Brain microvascular endothelial cell (primary cell): ENCODE results near the gene TNIP1.

Source experiments
- DNase-seq: peaks from one replicate; pipeline ENCODE4 v3.0.0-alpha.2; 2020
- H3K27ac ChIP-seq: fragments of 250-450 bp; sonication (Bioruptor Pico); 2 replicates; pipeline ENCODE4 v1.5.1; 2020; ENCODE audit warnings: mild to moderate bottlenecking, moderate library complexity
- H3K27me3 ChIP-seq: fragments of 250-450 bp; sonication (Bioruptor Pico); replicated peaks from 2 replicates; pipeline ENCODE4 v1.5.1; 2020; ENCODE audit warnings: mild to moderate bottlenecking
- H3K36me3 ChIP-seq: fragments of 250-450 bp; sonication (Bioruptor Pico); replicated peaks from 2 replicates; pipeline ENCODE4 v1.5.1; 2020; ENCODE audit warnings: mild to moderate bottlenecking
- H3K4me3 ChIP-seq: 2 replicates; pipeline ENCODE4 v1.5.1; 2011; ENCODE audit warnings: low read depth, mild to moderate bottlenecking, control low read depth, low read length, moderate library complexity
- CTCF ChIP-seq: IDR thresholded peaks from 2 replicates; pipeline ENCODE4 v1.5.1; 2011; ENCODE audit warnings: low read depth, mild to moderate bottlenecking, moderate library complexity, low read length, control low read depth, inconsistent platforms; ENCODE audit errors: missing control alignments
- in situ Hi-C: cut with HindIII; loops from 2 replicates; pipeline ENCODE4 v1.10.0; 2017; ENCODE audit warnings: low sequenced_read_pairs, low pct_ligation_motif_present

Gene TNIP1

DNA sequence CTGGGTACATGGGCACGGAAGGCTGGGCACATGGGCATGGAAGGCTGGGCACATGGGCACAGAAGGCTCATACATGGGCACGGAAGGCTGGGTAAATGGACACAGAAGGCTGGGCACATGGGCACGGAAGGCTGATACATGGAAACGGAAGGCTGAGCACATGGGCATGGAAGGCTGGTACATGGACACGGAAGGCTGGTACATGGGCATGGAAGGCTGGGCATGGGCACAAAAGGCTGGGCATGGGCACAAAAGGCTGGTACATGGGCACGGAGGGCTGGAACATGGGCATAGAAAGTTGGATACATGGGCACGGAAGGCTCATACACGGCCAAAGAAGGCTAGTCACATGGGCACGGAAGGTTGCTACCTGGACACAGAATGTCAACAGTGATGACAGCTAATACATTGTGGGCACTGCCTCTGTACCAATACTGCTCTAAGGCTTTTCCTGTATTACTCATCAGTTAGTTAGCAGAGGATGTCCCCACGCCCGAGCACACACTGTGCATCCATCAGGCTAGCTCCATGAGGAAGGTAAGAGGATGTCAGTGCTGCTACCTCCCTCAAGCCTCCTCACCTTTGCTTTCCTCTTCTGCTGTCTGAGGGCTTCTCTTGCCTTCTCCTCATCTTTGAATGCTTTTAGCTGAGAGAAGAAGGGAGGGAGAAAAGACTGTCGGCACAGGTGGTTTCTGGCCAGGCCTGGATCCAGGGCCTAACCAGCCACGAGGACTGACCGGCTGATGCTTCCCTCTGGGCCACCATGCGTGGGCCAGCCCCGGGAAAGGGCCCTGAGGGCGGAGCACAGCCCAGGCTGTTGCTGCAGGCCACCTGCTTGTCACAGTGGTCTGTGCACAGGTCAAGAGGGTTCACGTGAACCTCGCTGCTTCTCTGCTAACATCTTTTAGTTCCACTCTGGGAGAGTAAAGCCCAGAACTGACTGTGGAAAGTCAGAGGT, 46.1 kb downstream of the TNIP1 start:
- H3K27me3 ChIP-seq: no peaks in the 10 kb centered on the region
- H3K27ac ChIP-seq: no peak overlapping the region
- H3K36me3 ChIP-seq: peaks cover 82% of the 10 kb centered on the region
- no peak for DNase-seq
- no peak for TF ChIP-seq CTCF
- no peak overlapping the region for H3K4me3 ChIP-seq
- in situ Hi-C loops: no loop called here

- no peaks in the 10 kb centered on the region for H3K27me3 ChIP-seq
- in situ Hi-C loops: no loop called here
Observed at GRCh38 chr5:151033217-151033934, 47.5 kb downstream of the TNIP1 start.

GRCh38 chr5:151031554-151031953, 49.3 kb downstream of the TNIP1 start:
- Histone ChIP-seq H3K36me3 (peaks cover 66% of the 10 kb centered on the region), H3K27me3 (no peaks in the 10 kb centered on the region), H3K4me3 (no peak overlapping the region), H3K27ac (no peak overlapping the region)
- no peak for TF ChIP-seq CTCF
- DNase-seq: no peak
- in situ Hi-C loops: no loop called here

More at GRCh38 chr5:151033217-151033934, 47.5 kb downstream of the TNIP1 start:
- TF ChIP-seq CTCF: no peak
- peaks cover 80% of the 10 kb centered on the region for H3K36me3 ChIP-seq
- no peak for DNase-seq
- H3K4me3 ChIP-seq: no peak overlapping the region
- no peak overlapping the region for H3K27ac ChIP-seq

DNA sequence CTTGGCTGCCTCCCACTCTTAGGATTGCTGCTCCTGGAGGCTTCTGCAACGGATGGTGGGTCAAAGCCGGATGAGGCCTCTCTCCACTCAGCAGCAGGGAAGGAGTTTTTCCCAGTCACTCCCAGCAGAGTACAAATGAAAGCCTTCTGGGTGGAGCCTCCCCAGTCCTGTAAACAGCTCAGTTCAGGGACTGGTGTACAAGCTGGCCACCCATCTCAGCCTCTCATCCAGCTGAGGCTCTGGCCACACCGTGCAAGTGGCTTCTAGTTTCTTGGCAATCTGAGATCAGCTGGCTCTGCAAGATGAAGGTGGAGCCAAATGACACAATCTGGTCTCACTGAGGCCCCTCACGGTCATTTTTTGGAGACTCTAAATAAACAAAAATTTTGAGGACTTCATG, 50.5 kb downstream of the TNIP1 start:
- H3K27ac ChIP-seq: no peak overlapping the region
- no peak for DNase-seq
- H3K36me3 ChIP-seq: peaks cover 56% of the 10 kb centered on the region
- no peak for TF ChIP-seq CTCF
- in situ Hi-C loops: no loop called here
- H3K4me3 ChIP-seq: no peak overlapping the region
- H3K27me3 ChIP-seq: no peaks in the 10 kb centered on the region

GRCh38 chr5:151030056-151030336, 50.8 kb downstream of the TNIP1 start:
- in situ Hi-C loops: no loop called here
- no peak for DNase-seq
- no peak overlapping the region for H3K4me3 ChIP-seq
- no peaks in the 10 kb centered on the region for H3K27me3 ChIP-seq
- TF ChIP-seq CTCF: no peak
- no peak overlapping the region for H3K27ac ChIP-seq
- peaks cover 52% of the 10 kb centered on the region for H3K36me3 ChIP-seq
